K562 (cell line): ENCODE measurements around the gene DHRS11. TPM values are rescaled to one million over a fixed set of nuclear protein-coding genes. Genes with fewer than 3 reads are reported as not detected.

Experiments
- ATAC-seq: fragments of 200-7000 bp; cut with Tn5 transposase; 3 replicates; pipeline ENCODE4 v1.9.1; 2020; ENCODE audit warnings: moderate library complexity
- BruUV-seq: library from RNA; stranded (reverse); fragments of 400-500 nt; replicated peaks from 2 replicates; lab custom pipeline; 2021; lab: Mats Ljungman, UMichigan
- CTCF ChIA-PET: fragments of 300-600 bp; formaldehyde crosslinking; extraction: SDS; loops from one replicate; lab custom pipeline; 2021; ENCODE audit warnings: low intra/inter-chr PET ratio; lab: Yijun Ruan, JAX
- POLR2A ChIA-PET: fragments of 300-600, 350-650 bp; sonication (Branson Sonifier 250); formaldehyde crosslinking; extraction: SDS; loops from one replicate; lab custom pipeline; 2021; ENCODE audit warnings: antibody characterized with exemption, inconsistent platforms; lab: Yijun Ruan, JAX
- DNase-seq, 4 experiments: peaks; one replicate each; pipeline versions ENCODE4 v3.0.0 to v3.0.0-alpha.2; 2011 to 2018; ENCODE audit warnings: low spot score in 3 of 4, mixed read lengths in 3 of 4; ENCODE audit errors: extremely low read depth in 1 of 4
- FAIRE-seq: peaks from 2 replicates; lab custom pipeline; 2011; peaks lifted over from hg19 to GRCh38; lab: Jason Lieb, UNC
- H2AFZ ChIP-seq: 2 replicates; pipeline ENCODE4 v1.6.0; 2011; ENCODE audit warnings: low read depth, low read length, control low read depth, inconsistent platforms
- H3K27ac ChIP-seq: fragments of 200-600 bp; 3 replicates; pipeline ENCODE4 v1.8.0; 2011; ENCODE audit warnings: low read depth, mild to moderate bottlenecking, control low read depth, inconsistent platforms, low read length, moderate library complexity, mixed read lengths; ENCODE audit errors: extremely low read depth
- H3K27me3 ChIP-seq, 2 experiments: fragments of 300-600 bp in 1 of 2; 2 replicates in 1 of 2; 3 replicates in 1 of 2; pipeline versions ENCODE4 v1.6.0 to v1.8.0; 2011; ENCODE audit warnings: inconsistent platforms in 2 of 2, low read length in 2 of 2, mild to moderate bottlenecking in 1 of 2, mixed read lengths in 1 of 2, moderate library complexity in 1 of 2; ENCODE audit not compliant: control insufficient read depth in 2 of 2, insufficient read depth in 2 of 2
- H3K36me3 ChIP-seq: fragments of 300-600 bp; 3 replicates; pipeline ENCODE4 v1.8.0; 2011; ENCODE audit warnings: mild to moderate bottlenecking, low read length, inconsistent platforms; ENCODE audit not compliant: control insufficient read depth, insufficient read depth
- H3K4me1 ChIP-seq, 2 experiments: fragments of 200-600 bp in 1 of 2; replicated peaks in 1 of 2; 2 replicates in 1 of 2; 3 replicates in 1 of 2; pipeline versions ENCODE4 v1.5.1 to v1.8.0; 2011; ENCODE audit warnings: inconsistent platforms in 2 of 2, low read length in 2 of 2, mild to moderate bottlenecking in 1 of 2, mixed read lengths in 1 of 2, moderate library complexity in 1 of 2; ENCODE audit not compliant: control insufficient read depth in 2 of 2, insufficient read depth in 2 of 2
- H3K4me2 ChIP-seq: 2 replicates; pipeline ENCODE4 v1.6.1; 2011; ENCODE audit warnings: low read length, control low read depth, inconsistent platforms, mixed read lengths; ENCODE audit not compliant: insufficient read depth
- H3K4me3 ChIP-seq: fragments of 200-600 bp; sonication (generic), shearing (Covaris generic); 2 replicates; pipeline ENCODE4 v1.5.1; 2016; ENCODE audit warnings: control low read depth, inconsistent platforms
- H3K79me2 ChIP-seq: fragments of 200-600 bp; 3 replicates; pipeline ENCODE4 v1.8.0; 2011; ENCODE audit warnings: low read length, inconsistent platforms; ENCODE audit not compliant: control insufficient read depth, insufficient read depth
- H3K9ac ChIP-seq, 2 experiments: 2 replicates each; pipeline versions ENCODE4 v1.6.0 to v1.6.1; 2011; ENCODE audit warnings: low read depth in 2 of 2, low read length in 2 of 2, control low read depth in 1 of 2, inconsistent platforms in 1 of 2, mild to moderate bottlenecking in 1 of 2, mixed read lengths in 1 of 2; ENCODE audit not compliant: insufficient read depth in 1 of 2
- H3K9me1 ChIP-seq: one replicate; pipeline ENCODE4 v1.6.0; 2011; ENCODE audit warnings: inconsistent platforms, mild to moderate bottlenecking, low read length, moderate library complexity; ENCODE audit not compliant: control insufficient read depth, insufficient read depth
- H3K9me3 ChIP-seq: replicated peaks from 2 replicates; pipeline ENCODE4 v1.5.1; 2011; ENCODE audit warnings: low read depth, low read length, inconsistent platforms; ENCODE audit not compliant: control insufficient read depth, insufficient read depth
- H4K20me1 ChIP-seq: replicated peaks from 2 replicates; pipeline ENCODE4 v1.6.1; 2011; ENCODE audit warnings: low read length, inconsistent platforms, mixed read lengths; ENCODE audit not compliant: control insufficient read depth, insufficient read depth
- EHMT2 ChIP-seq: fragments of 450-650 bp; IDR thresholded peaks from 2 replicates; pipeline ENCODE4 v1.6.1; 2018; ENCODE audit warnings: antibody characterized with exemption
- MAZ ChIP-seq, 2 experiments: fragments of 450-650 bp in 1 of 2; sonication (generic) in 1 of 2; formaldehyde crosslinking; IDR thresholded peaks in 1 of 2; conservative IDR thresholded peaks in 1 of 2; 2 replicates each; pipeline versions ENCODE4 v1.4.0 to v1.5.0; 2020; ENCODE audit warnings: mild to moderate bottlenecking in 1 of 2, missing genetic modification reagents in 1 of 2
- MYNN ChIP-seq, 2 experiments: sonication (generic); formaldehyde crosslinking in 1 of 2; IDR thresholded peaks; 2 replicates each; pipeline versions ENCODE4 v1.5.0 to v1.6.1; 2016 to 2020; ENCODE audit warnings: antibody characterized with exemption in 1 of 2, missing genetic modification reagents in 1 of 2
- ZNF431 ChIP-seq: sonication (generic); formaldehyde crosslinking; IDR thresholded peaks from 2 replicates; pipeline ENCODE4 v1.8.0; 2022; ENCODE audit warnings: mild to moderate bottlenecking, missing genetic modification reagents
- ZNF778 ChIP-seq: fragments of 450-650 bp; formaldehyde crosslinking; IDR thresholded peaks from 2 replicates; pipeline ENCODE4 v1.4.0; 2020; ENCODE audit warnings: mild to moderate bottlenecking, moderate library complexity
- ZNF785 ChIP-seq: fragments of 250-450 bp; sonication (Bioruptor Pico); IDR thresholded peaks from 2 replicates; pipeline ENCODE4 v1.4.0; 2020; ENCODE audit warnings: mild to moderate bottlenecking
- WGBS: fragments of 100-300 bp; shearing (Covaris generic); methylation state at CpG from one replicate; pipeline ENCODE4 v1.1.6; 2016; ENCODE audit warnings: low coverage, mixed read lengths; ENCODE audit not compliant: insufficient coverage; ENCODE audit errors: missing lambda C conversion rate; 5-methylcytosine and 5-hydroxymethylcytosine counted together
- in situ Hi-C: fragments of 300-500 bp; cut with MboI; formaldehyde crosslinking; loops from 4 replicates; pipeline ENCODE4 v1.15.0; 2018; ENCODE audit warnings: inconsistent platforms, mixed read lengths
- intact Hi-C: fragments of 100-400 bp; cut with micrococcal nuclease; formaldehyde crosslinking; loops from 2 replicates; pipeline ENCODE4 v1.14.2; 2022
- polyA plus RNA-seq, 8 experiments: library from polyadenylated mRNA; depleted of rRNA in 4 of 8; stranded (reverse) in 5 of 8; unstranded in 3 of 8; fragments of >200 nt; fragmentation: Nextera tagmentation in 2 of 8; fragmentation: Illumina TruSeq in 1 of 8; extraction: Ambion mirVana in 2 of 8; extraction: Trizol in 1 of 8; gene quantifications; 2 replicates each; pipeline versions ENCODE4 v1.2.1 to v1.2.3, GENCODE V29; 2011 to 2014; ENCODE audit warnings: inconsistent platforms in 1 of 8, missing spikeins in 1 of 8
- total RNA-seq, 7 experiments: library from RNA; depleted of rRNA in 6 of 7; stranded (reverse); fragments of >200 nt in 6 of 7; fragmentation: Illumina TruSeq in 2 of 7; extraction: Trizol in 2 of 7; gene quantifications; 2 replicates each; pipeline versions ENCODE4 v1.2.1 to v1.2.3, GENCODE V29; 2011 to 2021; ENCODE audit warnings: low replicate concordance in 1 of 7

The DHRS11 gene
- total and polyA plus RNA-seq, 9 of the 15 experiments (the other 6 are each of a cell fraction or from before 2014, with no cell fraction given) = 15.2 to 123 (median 59.8) TPM

- TF ChIP-seq EHMT2 (0 out of 2 replicates have a peak, but pooled peaks have one; percentile 68), MYNN (IDR thresholded peaks at IDR 0.05) (no peak), MYNN (CRISPR knock-in tag; IDR thresholded peaks at IDR 0.05) (no peak), ZNF785 (no peak)
Observed at GRCh38 chr17:36611345-36612072, 19.8 kb downstream of the DHRS11 start (continued).

- CTCF ChIA-PET = interaction anchor here (1.1 kb wide), 1 partner anchor 9 kb away, joined by 3 read pairs; no protein-coding TSS in a partner anchor
- peak overlapping the region; percentile 30 to 47; a peak in 2 of 4 replicates for H3K9ac ChIP-seq
- H3K27me3 ChIP-seq = peaks cover 0 to 9% of the 10 kb centered on the region in 2 experiments; a peak in 1 of 5 replicates
- in situ Hi-C loops (loop anchor here (10.0 kb wide), 1 partner anchor 632 kb away; no protein-coding TSS in a partner anchor), intact Hi-C loops (no loop called here)
- POLR2A ChIA-PET = interaction anchor here (0.6 to 1.6 kb wide), 5 partner anchors 11 to 628 kb away, joined by 3 to 10 read pairs (median 3); partner anchors contain the start of gene MRM1
- ATAC-seq = no peak
- BruUV-seq = no TSS peak
- H3K36me3 ChIP-seq = peaks cover 12% of the 10 kb centered on the region; the same call in 1 of the 3 replicates
- peak overlapping the region; percentile 76 for H2AFZ ChIP-seq
- H3K79me2 ChIP-seq = peaks cover 2% of the 10 kb centered on the region; the same call in 1 of the 3 replicates
- WGBS = 84% methylated on average over 3 of the region's 3 CpGs
- H3K4me3 ChIP-seq = no peak overlapping the region
- no peaks in the 10 kb centered on the region for H3K9me1 ChIP-seq
- peaks cover 26 to 32% of the 10 kb centered on the region in 2 experiments; a peak in 4 of 5 replicates for H3K4me1 ChIP-seq
- H3K4me2 ChIP-seq = peak overlapping the region; percentile 57; the same call in 1 of the 2 replicates
- no peaks in the 10 kb centered on the region; the same call in 1 of the 2 replicates for H4K20me1 ChIP-seq
- H3K27ac ChIP-seq = peak overlapping the region; percentile 62; the same call in 2 of the 3 replicates
- no peaks in the 10 kb centered on the region for H3K9me3 ChIP-seq
- TF ChIP-seq ZNF778 (no peak), ZNF431 (CRISPR knock-in tag) (no peak), MAZ (CRISPR knock-in tag; conservative IDR thresholded peaks at IDR 0.05 in 1 of 2, IDR thresholded peaks at IDR 0.05 in 1 of 2) (no peak)
- TF ChIP-seq, all 486 proteins: peak for 0
- DNase-seq = no peak
- no peak for FAIRE-seq
Observed at GRCh38 chr17:36612323-36612722, 20.6 kb downstream of the DHRS11 start.
